Retina (tissue), 1 donor: ENCODE results near the gene CNR2.
"Not testable (repeated sequence)": the region's sequence is repeated elsewhere in the genome, so short reads cannot be mapped to it uniquely, and the experiment has no call there.

ENCODE experiments used
- DNase-seq: peaks from one replicate; pipeline ENCODE4 v3.0.0-alpha.2; 2016

The CNR2 gene

DNA sequence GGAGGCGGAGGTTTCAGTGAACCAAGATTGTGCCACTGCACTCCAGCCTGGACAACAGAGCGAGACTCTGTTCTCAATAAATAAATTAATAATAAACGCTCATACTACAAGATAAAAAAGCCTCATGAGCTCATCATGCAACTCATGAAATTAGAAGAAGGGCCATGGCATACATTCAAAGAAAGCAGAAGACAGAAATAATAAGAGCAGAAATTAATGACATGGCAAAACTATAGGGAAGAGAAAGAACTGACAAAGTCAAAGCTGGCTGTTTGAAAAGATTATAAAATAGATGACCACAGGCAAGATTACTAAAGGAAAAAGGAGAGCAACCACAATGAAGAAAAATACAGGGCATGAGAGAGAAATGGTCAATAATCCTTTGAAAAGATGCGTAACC, 30.4 kb downstream of the CNR2 start:
- no peak for DNase-seq

DNA sequence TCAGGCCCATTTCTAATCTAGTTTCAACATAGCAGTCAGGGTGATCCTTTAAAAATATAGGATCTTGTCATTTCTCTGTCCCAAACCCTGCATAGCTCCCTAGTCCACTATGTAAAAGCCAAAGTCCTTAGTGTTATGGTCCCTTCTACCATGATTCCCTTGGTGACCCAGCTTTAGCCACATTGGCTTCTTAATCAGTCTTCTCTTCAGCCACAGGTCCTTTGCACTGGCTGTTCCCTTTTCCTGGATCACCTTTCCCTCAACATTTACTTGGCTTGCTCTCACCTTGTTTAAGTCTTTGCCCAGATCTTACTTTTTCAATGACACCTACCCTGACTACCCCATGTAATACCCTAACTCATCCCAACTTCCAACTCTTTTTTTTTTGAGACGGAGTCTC, 33.4 kb downstream of the CNR2 start:
- DNase-seq = no peak

DNA sequence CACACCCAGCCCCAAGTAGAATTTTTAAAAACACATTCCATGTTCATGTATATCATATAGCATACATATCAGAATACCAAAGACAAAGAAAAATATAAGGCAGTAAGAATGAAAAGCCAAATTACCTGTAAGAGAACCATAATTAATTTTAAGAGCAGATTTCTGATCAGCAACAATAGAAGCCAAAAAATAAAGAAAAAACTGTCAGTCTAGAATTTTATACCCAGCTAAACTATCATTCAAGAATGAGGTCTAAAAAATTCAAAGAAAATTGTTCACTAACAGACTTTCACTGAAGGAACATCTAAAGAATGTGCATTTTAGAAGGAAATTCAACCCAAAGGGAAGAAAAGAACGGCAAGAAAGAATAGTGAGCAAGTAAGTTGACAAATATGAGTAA, 34.5 kb downstream of the CNR2 start:
- DNase-seq = no peak

DNA sequence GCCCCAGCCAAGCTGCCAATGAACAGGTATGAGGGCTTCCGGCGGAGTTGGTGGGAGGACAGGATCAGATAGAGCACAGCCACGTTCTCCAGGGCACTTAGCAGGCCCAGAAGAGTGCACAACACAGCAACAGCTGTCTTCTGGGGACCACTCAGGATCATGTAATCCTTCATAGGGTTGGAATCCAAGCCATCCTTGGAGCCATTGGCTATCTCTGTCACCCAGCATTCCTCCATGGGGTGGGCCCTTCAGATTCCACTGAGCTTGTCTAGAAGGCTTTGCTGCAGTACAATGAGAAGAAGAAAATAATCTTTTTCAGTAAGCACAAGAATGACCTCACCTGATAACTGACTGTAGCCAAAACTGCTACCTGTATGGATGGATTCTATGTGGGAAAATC, 37.8 kb downstream of the CNR2 start:
- DNase-seq = no peak

GRCh38 chr1:23872421-23872820, 40.7 kb downstream of the CNR2 start:
- no peak for DNase-seq

DNA sequence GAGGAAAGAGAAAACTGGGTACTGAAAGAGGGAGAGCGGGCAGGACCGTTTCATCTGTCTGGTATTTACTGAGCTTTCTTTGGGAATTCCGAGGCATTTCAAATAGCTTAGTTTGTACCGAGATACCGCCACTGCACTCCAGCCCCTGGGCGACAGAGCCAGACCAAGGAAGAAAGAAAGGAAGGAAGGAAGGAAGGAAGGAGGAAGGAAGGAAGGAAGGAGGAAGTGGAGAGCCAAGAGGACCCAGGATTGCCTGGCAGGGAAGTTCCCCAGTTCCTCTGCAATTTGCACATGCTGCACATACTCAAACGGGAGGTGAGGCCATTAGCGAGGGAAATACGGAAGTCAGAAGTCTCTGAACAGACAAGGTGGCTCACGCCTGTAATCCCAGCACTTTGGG, 44.1 kb downstream of the CNR2 start:
- no peak for DNase-seq

DNA sequence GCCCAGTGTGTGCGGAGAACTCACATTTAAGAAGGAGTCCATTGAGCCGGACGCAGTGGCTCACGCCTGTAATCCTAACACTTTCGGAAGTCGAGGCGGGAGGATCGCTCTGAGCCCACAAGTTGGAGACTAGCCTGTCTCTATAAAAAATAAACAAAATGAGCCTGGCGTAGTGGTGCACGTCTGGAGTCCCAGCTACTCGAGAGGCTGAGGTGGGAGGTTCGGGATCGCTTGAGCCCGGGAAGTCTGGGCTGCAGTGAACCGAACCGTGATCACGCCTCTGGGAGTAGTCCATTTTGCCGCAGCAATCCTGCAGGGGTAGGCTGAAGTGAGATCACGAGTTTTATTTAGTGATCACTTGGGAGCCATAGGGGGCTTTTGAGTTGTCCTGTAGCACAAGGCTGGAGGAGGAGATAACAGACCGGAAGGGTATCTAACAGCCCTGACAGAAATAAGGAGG, 44.6 kb downstream of the CNR2 start:
- no peak for DNase-seq

GRCh38 chr1:23867895-23868556, 45.1 kb downstream of the CNR2 start, which contains the start of gene FUCA1:
TSS of gene FUCA1 (minus strand) at chr1:23868290. CDS start at chr1:23868286, 4 bp downstream.
- peak; percentile 96 for DNase-seq

DNA sequence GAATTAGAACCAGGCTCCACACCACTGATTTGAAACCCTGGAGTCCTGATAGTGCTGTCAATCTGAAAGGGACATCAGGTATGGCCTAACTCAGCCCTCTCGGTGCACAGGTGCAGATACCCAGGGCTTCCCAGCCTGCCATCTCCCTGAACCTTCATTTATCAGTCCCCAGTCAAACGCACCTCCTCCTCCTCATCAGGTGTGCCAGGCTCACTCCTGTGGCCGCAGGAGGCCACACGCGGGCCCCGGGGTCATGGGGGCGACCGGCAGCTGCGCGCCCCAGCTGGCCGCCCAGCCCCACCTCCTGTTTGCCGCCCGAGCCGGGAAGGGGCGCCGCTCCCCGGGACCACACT, 45.6 kb downstream of the CNR2 start:
- no peak for DNase-seq

DNA sequence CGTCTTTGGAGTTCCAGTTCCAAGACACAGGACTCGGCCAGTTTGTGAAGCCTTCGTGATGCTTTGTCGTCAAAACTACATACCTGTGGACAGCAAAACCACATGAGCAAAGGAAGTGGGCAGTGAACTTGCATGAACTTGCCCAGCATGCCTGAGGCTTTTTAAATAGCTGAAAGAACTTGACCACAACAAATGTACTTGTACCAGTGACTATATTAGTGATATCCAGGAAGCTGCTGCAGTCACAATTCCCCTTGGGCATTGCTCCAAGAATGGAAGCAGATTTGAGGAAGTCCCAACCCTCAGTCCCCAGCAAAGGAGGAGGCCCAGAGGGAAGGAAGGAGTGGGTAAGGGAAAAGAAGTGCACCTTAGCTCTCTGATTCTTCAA, 47.6 kb downstream of the CNR2 start:
- no peak for DNase-seq

DNA sequence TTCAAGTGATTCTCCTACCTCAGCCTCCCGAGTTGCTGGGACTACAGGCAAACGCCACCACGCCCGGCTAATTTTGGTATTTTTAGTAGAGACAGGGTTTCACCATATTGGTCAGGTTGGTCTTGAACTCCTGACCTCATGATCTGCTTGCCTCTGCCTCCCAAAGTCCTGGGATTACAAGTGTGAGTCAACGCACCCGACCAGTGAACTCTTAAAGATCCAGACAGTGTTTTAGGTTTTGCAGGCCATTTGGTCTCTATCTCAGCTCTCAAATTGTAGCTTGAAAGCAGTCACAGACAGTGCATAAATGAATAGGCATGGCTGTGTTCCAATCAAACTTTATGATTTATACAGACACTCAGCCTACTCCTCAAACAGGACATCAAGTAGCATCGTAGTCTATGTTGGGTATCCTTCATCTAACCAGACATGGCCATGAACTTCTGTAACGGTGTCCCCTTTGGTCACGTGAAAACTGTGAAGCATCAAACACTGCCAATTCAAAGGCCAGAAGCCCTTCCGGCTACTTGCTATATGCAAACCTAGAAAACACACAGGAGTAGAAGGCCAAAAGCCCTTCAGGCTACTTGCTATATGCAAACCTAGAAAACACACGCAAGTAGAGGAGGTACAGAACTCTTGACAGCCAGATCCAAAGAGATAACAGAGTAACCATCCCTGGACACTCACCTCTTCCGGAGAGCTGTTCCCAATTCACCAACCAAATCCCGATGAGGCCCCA, 48.2 kb downstream of the CNR2 start:
- DNase-seq = no peak

DNA sequence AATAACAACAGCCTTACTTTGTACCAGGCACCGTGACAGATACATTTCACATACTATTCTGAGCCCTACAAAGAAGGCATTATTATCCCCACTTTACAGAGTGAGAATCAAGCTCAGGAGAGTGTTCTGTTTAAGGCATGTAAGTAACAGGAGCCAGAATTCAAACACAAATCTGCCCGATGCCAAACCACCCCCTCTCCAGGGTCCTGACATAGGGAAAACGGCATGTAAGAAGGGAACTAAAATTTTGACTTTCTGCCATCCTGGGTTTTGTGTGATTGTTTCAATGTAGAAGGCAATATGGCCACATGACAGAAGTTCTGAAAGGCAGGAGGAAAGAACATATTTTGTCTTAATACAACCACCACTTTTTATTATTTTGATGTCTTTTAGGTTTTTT, 50.5 kb downstream of the CNR2 start:
- no peak for DNase-seq

- no peak for DNase-seq
Observed at GRCh38 chr1:23854568-23854967, 58.6 kb downstream of the CNR2 start.

GRCh38 chr1:23853124-23853523, 60.0 kb downstream of the CNR2 start:
- not testable (repeated sequence) for DNase-seq

- DNase-seq = not testable (repeated sequence)
Observed at GRCh38 chr1:23851406-23851805, 61.8 kb downstream of the CNR2 start.

GRCh38 chr1:23848673-23849616, 64.2 kb downstream of the CNR2 start:
- DNase-seq = no peak

DNA sequence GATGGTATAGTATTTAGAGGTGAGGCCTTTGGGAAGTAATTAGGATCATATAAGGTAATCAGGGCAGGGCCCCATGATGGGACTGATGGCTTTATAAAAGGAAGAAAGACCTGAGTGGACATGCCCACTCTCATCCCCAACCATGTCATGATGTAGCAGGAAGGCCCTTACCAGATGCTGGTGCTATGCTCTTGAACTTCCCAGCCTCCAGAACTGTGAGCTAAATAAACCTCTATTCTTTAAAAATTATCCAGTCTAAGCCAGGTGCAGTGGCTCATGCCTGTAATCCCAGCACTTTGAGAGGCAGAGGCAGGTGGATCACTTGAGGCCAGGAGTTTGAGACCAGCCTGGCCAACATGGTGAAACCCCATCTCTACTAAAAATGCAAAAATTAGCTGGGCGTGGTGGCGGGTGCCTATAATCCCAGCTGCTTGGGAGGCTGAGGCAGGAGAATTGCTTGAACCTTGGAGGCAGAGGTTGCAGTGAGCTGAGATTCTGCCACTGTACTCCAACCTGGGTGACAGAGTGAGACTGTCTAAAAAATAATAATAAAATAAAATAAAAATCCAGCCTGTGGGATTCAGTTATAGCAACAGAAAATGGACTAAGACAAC, 65.6 kb downstream of the CNR2 start:
- not testable (repeated sequence) for DNase-seq

GRCh38 chr1:23845163-23845562, 68.0 kb downstream of the CNR2 start:
- no peak for DNase-seq

DNA sequence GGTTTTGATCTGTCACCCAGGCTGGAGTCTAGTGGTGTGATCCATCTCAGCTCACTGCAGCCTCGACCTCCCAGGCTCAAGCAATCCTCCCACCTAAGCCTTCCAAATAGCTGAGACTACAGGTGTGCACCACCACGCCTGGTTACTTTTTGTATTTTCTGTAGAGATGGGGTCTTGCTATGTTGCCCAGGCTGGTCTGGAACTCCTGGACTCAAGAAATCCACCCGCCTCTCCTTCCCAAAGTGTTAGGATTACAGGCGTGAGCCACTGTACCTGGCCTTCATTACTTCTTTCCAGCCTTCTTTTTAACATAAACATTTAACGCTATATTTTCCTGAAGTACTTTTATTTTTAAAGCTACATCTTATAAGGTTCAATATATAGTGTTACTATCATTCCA, 69.5 kb downstream of the CNR2 start:
- no peak for DNase-seq

DNA sequence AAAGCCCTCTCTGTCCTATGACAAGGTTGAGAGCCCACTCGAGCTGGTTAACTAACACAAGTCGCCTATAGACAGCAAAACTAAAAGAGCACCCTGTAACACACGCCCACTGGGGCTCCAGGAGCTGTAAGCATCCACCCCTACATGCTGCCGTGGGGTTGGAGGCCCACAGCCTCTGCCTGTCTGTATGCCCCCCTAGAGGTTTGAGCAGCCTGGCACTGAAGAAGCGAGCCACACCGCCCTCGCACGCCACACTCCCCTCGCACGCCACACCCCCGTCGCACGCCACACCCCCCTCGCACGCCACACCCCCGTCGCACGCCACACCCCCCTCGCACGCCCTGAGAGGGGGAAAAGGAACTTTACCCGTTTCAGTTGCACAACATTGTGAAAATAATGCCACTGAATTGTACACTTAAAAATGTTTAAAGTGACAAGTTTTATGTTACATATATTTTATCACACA, 74.7 kb downstream of the CNR2 start:
- peak; percentile 58 for DNase-seq

DNA sequence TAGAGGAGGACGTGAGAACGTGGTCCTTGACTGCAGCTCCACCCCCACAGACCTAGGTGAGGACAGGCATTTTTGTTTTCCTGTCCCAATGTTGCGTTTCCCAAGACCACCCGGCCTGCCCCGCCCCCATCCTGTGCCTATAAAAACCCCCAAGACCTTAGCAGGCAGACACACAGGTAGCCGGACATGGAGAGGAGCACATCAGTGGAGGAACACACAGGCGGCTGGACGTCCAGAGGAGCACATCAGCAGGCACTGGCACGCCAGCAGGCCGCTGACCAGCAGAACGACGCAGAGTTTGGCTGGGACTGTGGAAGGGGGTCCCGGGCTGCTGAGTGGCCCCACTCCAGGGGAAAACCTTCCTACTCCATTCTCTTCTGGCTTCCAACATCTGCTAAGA, 75.3 kb downstream of the CNR2 start:
- DNase-seq = no peak

- no peak for DNase-seq
Observed at GRCh38 chr1:23836037-23836436, 77.1 kb downstream of the CNR2 start.

DNA sequence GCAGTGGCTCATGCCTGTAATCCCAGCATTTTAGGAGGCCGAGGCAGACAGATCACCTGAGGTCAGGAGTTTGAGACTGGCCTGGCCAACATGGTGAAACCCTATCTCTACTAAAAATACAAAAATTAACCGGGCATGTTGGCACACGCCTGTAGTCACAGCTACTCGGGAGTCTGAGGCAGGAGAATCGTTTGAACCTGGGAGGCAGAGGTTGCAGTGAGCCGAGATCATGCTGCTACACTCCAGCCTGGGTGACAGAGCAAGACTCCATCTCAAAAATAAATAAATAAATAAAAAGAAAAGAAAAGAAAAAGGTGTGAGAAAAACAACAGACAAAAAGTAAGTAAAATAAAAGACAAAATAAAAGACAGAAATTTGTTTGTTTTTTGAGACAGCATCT, 79.0 kb downstream of the CNR2 start:
- DNase-seq = not testable (repeated sequence)
